Stomach (tissue), 9 donors: ENCODE measurements around the gene COL23A1. TPM values are rescaled to one million over a fixed set of nuclear protein-coding genes. Genes with fewer than 3 reads are reported as not detected.

Experiments
- DNase-seq, 2 donors: peaks; one replicate each; pipeline versions ENCODE4 v3.0.0 to v3.0.0-alpha.2; 2013 to 2019
- H3K27ac ChIP-seq, 5 donors: fragments of 200-600 bp in 4 of 5; sonication (generic) in 4 of 5; one replicate each; pipeline ENCODE4 v1.5.1; 2013 to 2019; ENCODE audit warnings: mild to moderate bottlenecking in 1 of 5, moderate library complexity in 1 of 5
- H3K27me3 ChIP-seq, 3 donors: fragments of 200-600 bp; sonication (generic); one replicate each; pipeline ENCODE4 v1.5.1; 2017 to 2019; ENCODE audit warnings: mixed run types in 1 of 3
- H3K36me3 ChIP-seq, 4 donors: fragments of 200-600 bp; sonication (generic); 1 replicate in 3 of 4; 2 replicates in 1 of 4; pipeline ENCODE4 v1.5.1; 2016 to 2019
- H3K4me1 ChIP-seq, 4 donors: fragments of 200-600 bp; sonication (generic); one replicate each; pipeline ENCODE4 v1.5.1; 2016 to 2019
- H3K4me3 ChIP-seq, 4 donors: fragments of 200-600 bp; sonication (generic) in 3 of 4; one replicate each; pipeline ENCODE4 v1.5.1; 2016 to 2019; ENCODE audit warnings: mild to moderate bottlenecking in 1 of 4
- H3K9me3 ChIP-seq, 4 donors: fragments of 200-600 bp; sonication (generic); one replicate each; pipeline ENCODE4 v1.5.1; 2016 to 2019
- CTCF ChIP-seq, 7 experiments: fragments of 450-650 bp in 4 of 7; fragments of 200-600 bp in 3 of 7; sonication (generic) in 3 of 7; IDR thresholded peaks; one replicate each; pipeline ENCODE4 v1.5.1; 2016 to 2019; ENCODE audit warnings: antibody characterized with exemption in 7 of 7, control low read depth in 2 of 7, mild to moderate bottlenecking in 1 of 7
- EP300 ChIP-seq: sonication (generic); formaldehyde crosslinking; IDR thresholded peaks from one replicate; pipeline ENCODE4 v1.6.1; 2017; ENCODE audit warnings: antibody characterized with exemption
- POLR2A ChIP-seq, 4 donors: fragments of 450-650 bp; IDR thresholded peaks; one replicate each; pipeline ENCODE4 v1.6.1; 2016; ENCODE audit warnings: antibody characterized with exemption in 4 of 4, control low read depth in 2 of 4, mild to moderate bottlenecking in 1 of 4, moderate library complexity in 1 of 4
- POLR2AphosphoS5 ChIP-seq, 3 donors: sonication (generic); formaldehyde crosslinking; IDR thresholded peaks; one replicate each; pipeline ENCODE4 v1.6.1; 2016; ENCODE audit warnings: antibody characterized with exemption in 3 of 3
- WGBS, 5 donors: extraction: QIAGEN DNeasy Blood & Tissue Kit in 3 of 5; methylation state at CpG; one replicate each; pipeline versions ENCODE4 v1.1.5 to v1.1.7; 2013 to 2018; 5-methylcytosine and 5-hydroxymethylcytosine counted together
- intact Hi-C: fragments of 100-400 bp; cut with DNase I; formaldehyde crosslinking; loops from one replicate; pipeline ENCODE4 v1.15.1; 2023; ENCODE audit warnings: low total_unique reads
- polyA plus RNA-seq, 3 donors: library from polyadenylated mRNA; stranded (reverse); fragments of 200-250 nt; gene quantifications; one replicate each; pipeline ENCODE4 v1.2.3, GENCODE V29; 2013
- total RNA-seq, 5 donors: library from RNA; depleted of rRNA; stranded (reverse); fragments of >200 nt; gene quantifications; one replicate each; pipeline versions ENCODE4 v1.1.0 to v1.2.3, GENCODE V29; 2014 to 2016
- donor health status: healthy with polysubstance abuse.
- donor health status: Bipolar disorder and iron deficiency.
- donor health status: healthy.

Gene COL23A1
- total and polyA plus RNA-seq, 8 donors: under 0.01 to 7.0 (median 1.4) TPM

GRCh38 chr5:178214160-178214803 lies 375.9 kb downstream of the COL23A1 start:
- TF ChIP-seq POLR2AphosphoS5 (IDR thresholded peaks at IDR 0.05) (no peak), EP300 (no peak), CTCF (IDR thresholded peaks at IDR 0.05) (no peak), POLR2A (IDR thresholded peaks at IDR 0.05) (no peak)
- DNase-seq: no peak
- H3K9me3 ChIP-seq: no peaks in the 10 kb centered on the region
- H3K27me3 ChIP-seq: no peaks in the 10 kb centered on the region
- peaks cover 4 to 63% (median 31%) of the 10 kb centered on the region in 4 donors for H3K4me1 ChIP-seq
- H3K36me3 ChIP-seq: peaks cover 75 to 95% (median 94%) of the 10 kb centered on the region in 4 donors
- no peak overlapping the region for H3K4me3 ChIP-seq
- 77 to 91% (median 87%) methylated on average over 6 of the region's 6 CpGs for WGBS, 5 donors
- H3K27ac ChIP-seq: peak overlapping the region in 4 of 5 donors; percentile 13 to 70 (median 18)
- intact Hi-C loops: no loop called here

- intact Hi-C loops: no loop called here
Observed at GRCh38 chr5:178213748-178214151, 376.4 kb downstream of the COL23A1 start.

GRCh38 chr5:178213003-178213461 lies 377.2 kb downstream of the COL23A1 start:
- 50 to 68% (median 53%) methylated on average over 4 of the region's 4 CpGs for WGBS, 5 donors
- H3K27ac ChIP-seq: peak overlapping the region in 3 of 5 donors; percentile 20 to 70 (median 26)

More at GRCh38 chr5:178213748-178214151, 376.4 kb downstream of the COL23A1 start:
- WGBS, 5 donors: 40 to 65% (median 44%) methylated on average over 8 of the region's 8 CpGs
- no peaks in the 10 kb centered on the region for H3K27me3 ChIP-seq
- TF ChIP-seq POLR2AphosphoS5 (IDR thresholded peaks at IDR 0.05) (peak in 1 of 3 donors; percentile 9), CTCF (IDR thresholded peaks at IDR 0.05) (no peak)
- peak; percentile 32 to 64 for DNase-seq
- peak overlapping the region; percentile 10 to 70 (median 15) for H3K27ac ChIP-seq
- no peak overlapping the region for H3K4me3 ChIP-seq
- peaks cover 80 to 97% (median 95%) of the 10 kb centered on the region in 4 donors for H3K36me3 ChIP-seq
- no peaks in the 10 kb centered on the region for H3K9me3 ChIP-seq
- H3K4me1 ChIP-seq: peaks cover 4 to 68% (median 36%) of the 10 kb centered on the region in 4 donors

More at GRCh38 chr5:178213003-178213461, 377.2 kb downstream of the COL23A1 start:
- no peak overlapping the region for H3K4me3 ChIP-seq
- peaks cover 6 to 75% (median 43%) of the 10 kb centered on the region in 4 donors for H3K4me1 ChIP-seq
- no peak for DNase-seq
- no peaks in the 10 kb centered on the region for H3K27me3 ChIP-seq
- H3K9me3 ChIP-seq: no peaks in the 10 kb centered on the region
- peaks cover 83 to 97% (median 95%) of the 10 kb centered on the region in 4 donors for H3K36me3 ChIP-seq
- intact Hi-C loops: no loop called here
- TF ChIP-seq CTCF (IDR thresholded peaks at IDR 0.05) (no peak), EP300 (no peak), POLR2AphosphoS5 (IDR thresholded peaks at IDR 0.05) (no peak), POLR2A (IDR thresholded peaks at IDR 0.05) (no peak)
